Heart left ventricle (tissue), 13 donors: ENCODE data around the gene ARSG.

ENCODE experiments used
- POLR2A ChIP-seq, 2 donors: fragments of 450-650 bp; IDR thresholded peaks; one replicate each; pipeline ENCODE4 v1.6.1; 2017; ENCODE audit warnings: antibody characterized with exemption in 2 of 2, mild to moderate bottlenecking in 2 of 2, moderate library complexity in 2 of 2
- TF ChIP-seq, protein P1 (sequence below), 12 donors: fragments of 200-600 bp; sonication (generic) in 4 of 12; IDR thresholded peaks; one replicate each; pipeline versions ENCODE4 v1.5.0 to v1.8.0; 2018 to 2022; ENCODE audit warnings: antibody characterized with exemption in 12 of 12, mild to moderate bottlenecking in 5 of 12
- donor health status: ischemic (EF 13 %, LVEDD 7.1; RV severe dilation, severe dysfunction).
- donor health status: DM: no; HTN: yes; CAD: no.
- donor health status: DM: no; HTN: no; CAD: no.
- donor health status: ischemic (EF 25% LVEDD 6.9; RV normal size, moderate dysfunction).
- donor health status: ischemic (EF 25% LVEDD 5.7; RV mildly dilated, moderate dysfunction).
- donor health status: ischemic (EF 35%, LVEDD 5.7; RV mildly dilated, moderate dysfunction).
- donor health status: nonischemic (EF 11% LVEDD 7.7; RV severe dilation, severe dysfunction).
- donor health status: DM: yes; HTN: yes; CAD: no.
- donor health status: PGD.
- donor health status: ischemic (EF 29% LVEDD 5.4; RV normal size, mild dysfunction).
- donor health status: nonischemic (EF 23%, LVEDD 6.1; RV moderate dilation, normal function).

GRCh38 chr17:68302066-68302564 is 10.8 kb downstream of the ARSG start:
- TF ChIP-seq, protein P1, sequence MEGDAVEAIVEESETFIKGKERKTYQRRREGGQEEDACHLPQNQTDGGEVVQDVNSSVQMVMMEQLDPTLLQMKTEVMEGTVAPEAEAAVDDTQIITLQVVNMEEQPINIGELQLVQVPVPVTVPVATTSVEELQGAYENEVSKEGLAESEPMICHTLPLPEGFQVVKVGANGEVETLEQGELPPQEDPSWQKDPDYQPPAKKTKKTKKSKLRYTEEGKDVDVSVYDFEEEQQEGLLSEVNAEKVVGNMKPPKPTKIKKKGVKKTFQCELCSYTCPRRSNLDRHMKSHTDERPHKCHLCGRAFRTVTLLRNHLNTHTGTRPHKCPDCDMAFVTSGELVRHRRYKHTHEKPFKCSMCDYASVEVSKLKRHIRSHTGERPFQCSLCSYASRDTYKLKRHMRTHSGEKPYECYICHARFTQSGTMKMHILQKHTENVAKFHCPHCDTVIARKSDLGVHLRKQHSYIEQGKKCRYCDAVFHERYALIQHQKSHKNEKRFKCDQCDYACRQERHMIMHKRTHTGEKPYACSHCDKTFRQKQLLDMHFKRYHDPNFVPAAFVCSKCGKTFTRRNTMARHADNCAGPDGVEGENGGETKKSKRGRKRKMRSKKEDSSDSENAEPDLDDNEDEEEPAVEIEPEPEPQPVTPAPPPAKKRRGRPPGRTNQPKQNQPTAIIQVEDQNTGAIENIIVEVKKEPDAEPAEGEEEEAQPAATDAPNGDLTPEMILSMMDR (IDR thresholded peaks at IDR 0.05) = no peak
- TF ChIP-seq POLR2A (IDR thresholded peaks at IDR 0.05) = no peak
